Measurements from ENCODE around the gene ANXA8. TPM values are rescaled to one million over a fixed set of nuclear protein-coding genes. Genes with fewer than 3 reads are reported as not detected.

Gene ANXA8
- total and polyA plus RNA-seq, 2 experiments from 2014 or later, result 87.6 to 213 TPM

DNA sequence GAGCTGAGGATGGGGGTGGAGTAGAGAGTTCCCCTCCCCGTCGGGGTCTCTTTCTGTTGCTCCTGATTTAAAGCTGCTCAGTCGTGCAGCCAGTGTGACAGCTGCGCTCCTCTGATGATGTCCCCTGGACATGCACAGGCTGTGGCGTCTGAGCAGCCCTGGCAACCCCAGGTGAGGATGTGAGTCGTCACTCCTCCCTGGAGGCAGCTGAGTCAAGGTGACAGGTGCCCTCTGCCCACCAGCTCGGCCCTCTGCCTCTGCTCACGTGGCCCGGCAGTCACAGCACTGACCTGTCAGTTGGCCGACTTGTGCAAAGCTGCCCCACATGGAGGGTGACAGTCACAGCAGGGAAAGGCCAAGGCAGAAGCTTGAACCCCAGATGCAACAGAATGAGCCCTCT is 33.9 kb downstream of the ANXA8 start:
- no peak overlapping the region for H3K27ac ChIP-seq
- no peaks in the 10 kb centered on the region for H4K20me1 ChIP-seq (ENCODE audit: insufficient read depth, poor library complexity, severe bottlenecking)
- no peak for DNase-seq (ENCODE audit: low spot score)
- no peak overlapping the region for H3K4me2 ChIP-seq
- H3K4me3 ChIP-seq, result no peak overlapping the region
- no peak overlapping the region for H2AFZ ChIP-seq
- H3K27me3 ChIP-seq, result no peaks in the 10 kb centered on the region
- no peaks in the 10 kb centered on the region for H3K9me2 ChIP-seq (replicated peaks; ENCODE audit: insufficient read depth)
- H3K36me3 ChIP-seq (replicated peaks; ENCODE audit: insufficient read depth, low read depth), result no peaks in the 10 kb centered on the region
- TF ChIP-seq EZH2 (IDR thresholded peaks at IDR 0.05; ENCODE audit: borderline replicate concordance) (no peak), EZH2phosphoT487 (IDR thresholded peaks at IDR 0.05; ENCODE audit: low read depth, severe bottlenecking, unreplicated experiment) (no peak)
- TF ChIP-seq, protein P1, sequence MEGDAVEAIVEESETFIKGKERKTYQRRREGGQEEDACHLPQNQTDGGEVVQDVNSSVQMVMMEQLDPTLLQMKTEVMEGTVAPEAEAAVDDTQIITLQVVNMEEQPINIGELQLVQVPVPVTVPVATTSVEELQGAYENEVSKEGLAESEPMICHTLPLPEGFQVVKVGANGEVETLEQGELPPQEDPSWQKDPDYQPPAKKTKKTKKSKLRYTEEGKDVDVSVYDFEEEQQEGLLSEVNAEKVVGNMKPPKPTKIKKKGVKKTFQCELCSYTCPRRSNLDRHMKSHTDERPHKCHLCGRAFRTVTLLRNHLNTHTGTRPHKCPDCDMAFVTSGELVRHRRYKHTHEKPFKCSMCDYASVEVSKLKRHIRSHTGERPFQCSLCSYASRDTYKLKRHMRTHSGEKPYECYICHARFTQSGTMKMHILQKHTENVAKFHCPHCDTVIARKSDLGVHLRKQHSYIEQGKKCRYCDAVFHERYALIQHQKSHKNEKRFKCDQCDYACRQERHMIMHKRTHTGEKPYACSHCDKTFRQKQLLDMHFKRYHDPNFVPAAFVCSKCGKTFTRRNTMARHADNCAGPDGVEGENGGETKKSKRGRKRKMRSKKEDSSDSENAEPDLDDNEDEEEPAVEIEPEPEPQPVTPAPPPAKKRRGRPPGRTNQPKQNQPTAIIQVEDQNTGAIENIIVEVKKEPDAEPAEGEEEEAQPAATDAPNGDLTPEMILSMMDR (IDR thresholded peaks at IDR 0.05; ENCODE audit: poor library complexity), result no peak
- 76% methylated on average over 10 of the region's 10 CpGs for whole genome bisulfite sequencing (ENCODE audit: low lambda C conversion rate, missing lambda C conversion rate)
- H3K4me1 ChIP-seq (ENCODE audit: insufficient read depth), result peaks cover 5% of the 10 kb centered on the region
- no peaks in the 10 kb centered on the region for H3K79me2 ChIP-seq
- H3K9me3 ChIP-seq (ENCODE audit: low read depth), result peaks cover 4% of the 10 kb centered on the region

DNA sequence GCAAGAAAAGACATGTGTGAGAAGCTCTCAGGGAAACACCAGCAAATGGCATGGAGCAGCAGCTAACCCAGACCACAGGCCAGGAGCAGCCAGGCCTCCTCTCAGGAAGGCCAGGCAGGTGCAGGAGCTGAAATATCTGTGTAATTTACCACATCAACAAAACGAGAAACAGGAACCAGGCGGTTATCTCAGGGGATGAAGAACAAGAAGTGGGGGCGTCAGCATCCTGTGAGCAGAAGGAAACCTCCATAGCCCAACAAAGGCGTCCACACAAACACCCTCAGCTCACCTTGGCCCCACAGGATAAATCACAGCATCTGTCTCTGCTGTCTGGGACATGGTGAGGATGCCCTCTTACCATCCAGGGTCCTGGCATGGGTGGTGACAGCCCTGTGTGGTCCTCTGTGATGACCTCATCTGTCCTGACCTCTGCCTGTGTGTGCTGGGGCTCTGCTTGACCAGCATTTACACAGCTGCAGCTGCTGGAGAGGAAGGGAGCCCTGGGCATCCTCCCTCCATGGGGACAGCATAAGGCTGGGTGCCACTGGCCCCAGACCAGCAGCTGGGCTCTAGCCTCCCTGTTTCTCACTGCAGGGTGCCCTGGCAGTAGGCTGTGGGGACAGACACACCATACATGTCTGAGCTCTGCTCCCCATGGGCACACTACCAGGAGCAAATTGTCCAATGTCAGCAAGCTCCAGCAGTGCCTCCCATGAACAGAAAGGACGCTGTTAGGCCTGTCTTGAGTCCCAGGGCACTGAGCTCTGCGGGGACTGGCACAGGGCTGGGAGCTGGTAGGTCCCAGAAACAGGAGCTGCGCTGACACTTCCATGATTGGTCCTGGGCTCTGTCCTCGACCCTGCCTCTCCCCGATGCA is 34.6 kb downstream of the ANXA8 start:
- WGBS (ENCODE audit: low lambda C conversion rate, missing lambda C conversion rate), result 78% methylated on average over 9 of the region's 9 CpGs
- Histone ChIP-seq H3K4me1 (ENCODE audit: insufficient read depth) (peaks cover 5% of the 10 kb centered on the region), H3K27me3 (no peaks in the 10 kb centered on the region), H4K20me1 (ENCODE audit: insufficient read depth, poor library complexity, severe bottlenecking) (no peaks in the 10 kb centered on the region), H3K9me3 (ENCODE audit: low read depth) (peaks cover 4% of the 10 kb centered on the region), H3K27ac (no peak overlapping the region), H3K79me2 (no peaks in the 10 kb centered on the region), H3K4me3 (no peak overlapping the region), H3K36me3 (replicated peaks; ENCODE audit: insufficient read depth, low read depth) (no peaks in the 10 kb centered on the region), H3K4me2 (no peak overlapping the region), H3K9me2 (replicated peaks; ENCODE audit: insufficient read depth) (no peaks in the 10 kb centered on the region), H2AFZ (no peak overlapping the region)
- no peak for TF ChIP-seq EZH2phosphoT487 (IDR thresholded peaks at IDR 0.05; ENCODE audit: low read depth, severe bottlenecking, unreplicated experiment)
- TF ChIP-seq, protein P1 (IDR thresholded peaks at IDR 0.05; ENCODE audit: poor library complexity), result no peak
- no peak for TF ChIP-seq EZH2 (IDR thresholded peaks at IDR 0.05; ENCODE audit: borderline replicate concordance)
- no peak for DNase-seq (ENCODE audit: low spot score)

DNA sequence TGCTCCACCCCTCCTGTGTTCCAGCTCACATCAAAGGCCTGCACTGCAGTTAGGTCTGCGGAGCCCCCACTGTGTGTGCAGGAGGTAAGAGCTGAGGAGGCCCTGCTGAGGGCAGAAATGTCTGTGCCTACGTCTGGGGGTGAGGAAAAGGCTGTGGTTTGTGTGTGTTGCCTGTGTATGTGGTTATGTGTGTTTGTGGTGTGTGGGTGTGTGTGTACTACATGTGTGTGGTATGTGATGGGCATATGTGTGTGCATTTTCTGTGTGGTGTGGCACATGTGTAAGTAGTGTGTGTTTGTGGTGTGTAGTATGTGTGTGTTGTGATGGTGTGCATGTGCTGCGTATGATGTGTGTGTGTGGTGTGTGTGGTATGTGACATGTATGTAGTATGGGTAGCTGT is 36.2 kb downstream of the ANXA8 start:
- Histone ChIP-seq H3K27me3 (no peaks in the 10 kb centered on the region), H4K20me1 (ENCODE audit: insufficient read depth, poor library complexity, severe bottlenecking) (no peaks in the 10 kb centered on the region), H3K4me1 (ENCODE audit: insufficient read depth) (peaks cover under 1% of the 10 kb centered on the region), H3K9me2 (replicated peaks; ENCODE audit: insufficient read depth) (no peaks in the 10 kb centered on the region), H3K4me2 (no peak overlapping the region), H3K9me3 (ENCODE audit: low read depth) (peaks cover 4% of the 10 kb centered on the region), H3K4me3 (no peak overlapping the region), H3K79me2 (no peaks in the 10 kb centered on the region), H2AFZ (no peak overlapping the region), H3K36me3 (replicated peaks; ENCODE audit: insufficient read depth, low read depth) (no peaks in the 10 kb centered on the region), H3K27ac (no peak overlapping the region)
- TF ChIP-seq EZH2 (IDR thresholded peaks at IDR 0.05; ENCODE audit: borderline replicate concordance) (no peak), EZH2phosphoT487 (IDR thresholded peaks at IDR 0.05; ENCODE audit: low read depth, severe bottlenecking, unreplicated experiment) (no peak)
- TF ChIP-seq, protein P1 (IDR thresholded peaks at IDR 0.05; ENCODE audit: poor library complexity), result no peak
- DNase-seq (ENCODE audit: low spot score), result no peak
- WGBS (ENCODE audit: low lambda C conversion rate, missing lambda C conversion rate), result 87% methylated on average over 3 of the region's 3 CpGs
